Epithelial cell of esophagus (primary cell): ENCODE data around the gene NLGN1.
A peak's percentile ranks its signal among the peaks of the same experiment; 100 is the strongest.

Experiments
- DNase-seq: peaks from one replicate; pipeline ENCODE4 v3.0.0; 2010; ENCODE audit warnings: low read depth
- H3K4me3 ChIP-seq: 2 replicates; pipeline ENCODE4 v1.5.1; 2011; ENCODE audit warnings: mild to moderate bottlenecking, low read length, control low read depth
- CTCF ChIP-seq: IDR thresholded peaks from 2 replicates; pipeline ENCODE4 v1.5.1; 2011; ENCODE audit warnings: low read depth, mild to moderate bottlenecking, low read length, control low read depth, inconsistent platforms; ENCODE audit not compliant: insufficient read depth; ENCODE audit errors: missing control alignments

Gene NLGN1

GRCh38 chr3:174110761-174111160 is 713.2 kb downstream of the NLGN1 start:
- no peak for TF ChIP-seq CTCF
- no peak for DNase-seq

GRCh38 chr3:174111776-174112175 is 714.2 kb downstream of the NLGN1 start:
- TF ChIP-seq CTCF: no peak
- no peak overlapping the region for H3K4me3 ChIP-seq
- DNase-seq: no peak

More at GRCh38 chr3:174110761-174111160, 713.2 kb downstream of the NLGN1 start:
- no peak overlapping the region for H3K4me3 ChIP-seq

GRCh38 chr3:174116421-174116820 is 718.9 kb downstream of the NLGN1 start:
- peak; percentile 6 for DNase-seq
- TF ChIP-seq CTCF: no peak
- no peak overlapping the region for H3K4me3 ChIP-seq

GRCh38 chr3:174120997-174121396 is 723.5 kb downstream of the NLGN1 start:
- no peak overlapping the region for H3K4me3 ChIP-seq
- no peak for TF ChIP-seq CTCF
- no peak for DNase-seq

- no peak overlapping the region for H3K4me3 ChIP-seq
- TF ChIP-seq CTCF: no peak
- no peak for DNase-seq
These were observed 724.9 kb downstream of the NLGN1 start for GRCh38 chr3:174122411-174122810.

GRCh38 chr3:174125267-174125824 is 727.8 kb downstream of the NLGN1 start:
- DNase-seq: peak; percentile 44
- peak; percentile 69 for TF ChIP-seq CTCF
- no peak overlapping the region for H3K4me3 ChIP-seq
